H1 (cell line): Measurements from ENCODE around the gene MEF2A. TPM values are rescaled to one million over a fixed set of nuclear protein-coding genes. Genes with fewer than 3 reads are reported as not detected.

Experiments
- CTCF ChIA-PET: fragments of 300-600 bp; sonication (Branson Sonifier 250); formaldehyde crosslinking; loops from one replicate; lab custom pipeline; 2021; ENCODE audit not compliant: partially characterized antibody; lab: Charles Lee
- POLR2A ChIA-PET: fragments of 300-600 bp; sonication (Branson Sonifier 250); formaldehyde crosslinking; loops from one replicate; lab custom pipeline; 2021; ENCODE audit warnings: inconsistent platforms; ENCODE audit not compliant: partially characterized antibody; lab: Charles Lee
- DNase-seq, 2 experiments: peaks; one replicate each; pipeline versions ENCODE4 v3.0.0 to v3.0.0-alpha.2; 2010 to 2022; ENCODE audit warnings: low spot score in 2 of 2, low read depth in 1 of 2, mixed read lengths in 1 of 2
- FAIRE-seq: peaks from 2 replicates; lab custom pipeline; 2011; peaks lifted over from hg19 to GRCh38; lab: Jason Lieb, UNC
- H2AFZ ChIP-seq: 2 replicates; pipeline ENCODE4 v1.8.1; 2012; ENCODE audit warnings: low read length, inconsistent platforms
- H2AK5ac ChIP-seq: 2 replicates; pipeline ENCODE4 v1.6.1; 2013; ENCODE audit warnings: low read depth, low read length
- H2BK120ac ChIP-seq: replicated peaks from 2 replicates; pipeline ENCODE3; 2013; ENCODE audit warnings: low read depth, low read length, inconsistent platforms
- H2BK12ac ChIP-seq: 2 replicates; pipeline ENCODE4 v1.6.1; 2013; ENCODE audit warnings: low read depth, low read length
- H2BK15ac ChIP-seq: 2 replicates; pipeline ENCODE4 v1.6.1; 2013; ENCODE audit warnings: low read length
- H2BK20ac ChIP-seq: 2 replicates; pipeline ENCODE4 v1.6.1; 2013; ENCODE audit warnings: low read length
- H2BK5ac ChIP-seq: 2 replicates; pipeline ENCODE4 v1.6.1; 2013; ENCODE audit warnings: low read depth, low read length
- H3K14ac ChIP-seq: 2 replicates; pipeline ENCODE4 v1.6.1; 2013; ENCODE audit warnings: inconsistent platforms; ENCODE audit not compliant: insufficient read length
- H3K18ac ChIP-seq: 2 replicates; pipeline ENCODE4 v1.6.1; 2013; ENCODE audit warnings: low read length; ENCODE audit errors: extremely low read depth
- H3K23ac ChIP-seq: 2 replicates; pipeline ENCODE4 v1.6.1; 2013; ENCODE audit warnings: inconsistent platforms; ENCODE audit not compliant: insufficient read length
- H3K23me2 ChIP-seq: 2 replicates; pipeline ENCODE4 v1.6.1; 2013; ENCODE audit warnings: low read depth, low read length
- H3K27ac ChIP-seq: 2 replicates; pipeline ENCODE4 v1.6.1; 2011; ENCODE audit warnings: low read depth, low read length, inconsistent platforms
- H3K27me3 ChIP-seq, 4 experiments: replicated peaks in 1 of 4; 1 replicate in 1 of 4; 2 replicates in 3 of 4; pipeline versions ENCODE4 v1.6.1 to v1.8.1; 2011 to 2013; ENCODE audit warnings: low read length in 3 of 4, mild to moderate bottlenecking in 3 of 4, inconsistent platforms in 2 of 4, mixed read lengths in 2 of 4, moderate library complexity in 1 of 4; ENCODE audit not compliant: control insufficient read depth in 3 of 4, insufficient read depth in 3 of 4; ENCODE audit errors: extremely low read depth in 1 of 4
- H3K36me3 ChIP-seq, 4 experiments: 2 replicates each; pipeline versions ENCODE4 v1.6.1 to v1.8.1; 2011 to 2013; ENCODE audit warnings: mild to moderate bottlenecking in 4 of 4, low read length in 3 of 4, moderate library complexity in 2 of 4, control low read depth in 1 of 4, inconsistent platforms in 1 of 4; ENCODE audit not compliant: insufficient read depth in 4 of 4, control insufficient read depth in 2 of 4
- H3K4ac ChIP-seq: replicated peaks from 2 replicates; pipeline ENCODE3; 2013; ENCODE audit warnings: low read length, low read depth, mixed read lengths, inconsistent platforms; ENCODE audit not compliant: insufficient read length
- H3K4me1 ChIP-seq, 4 experiments: replicated peaks in 1 of 4; 1 replicate in 1 of 4; 2 replicates in 3 of 4; pipeline versions ENCODE4 v1.6.1 to v1.8.1; 2011 to 2013; ENCODE audit warnings: low read length in 3 of 4, inconsistent platforms in 2 of 4, mixed read lengths in 1 of 4; ENCODE audit not compliant: insufficient read depth in 4 of 4, control insufficient read depth in 3 of 4
- H3K4me2 ChIP-seq, 2 experiments: 2 replicates each; pipeline versions ENCODE4 v1.6.1 to v1.8.1; 2011 to 2013; ENCODE audit warnings: low read depth in 2 of 2, low read length in 2 of 2, control low read depth in 1 of 2, inconsistent platforms in 1 of 2, mild to moderate bottlenecking in 1 of 2; ENCODE audit not compliant: insufficient read depth in 1 of 2
- H3K4me3 ChIP-seq, 4 experiments: fragments of 200-600, 300-600 bp in 1 of 4; sonication (generic), shearing (Covaris generic), sonication (Bioruptor Twin) in 1 of 4; 2 replicates each; pipeline versions ENCODE4 v1.5.1 to v1.8.1; 2011 to 2016; ENCODE audit warnings: low read length in 4 of 4, low read depth in 3 of 4, control low read depth in 2 of 4, inconsistent platforms in 2 of 4, mild to moderate bottlenecking in 2 of 4, mixed read lengths in 1 of 4, moderate library complexity in 1 of 4; ENCODE audit not compliant: insufficient read depth in 2 of 4; ENCODE audit errors: extremely low read depth in 1 of 4
- H3K56ac ChIP-seq: replicated peaks from 2 replicates; pipeline ENCODE3; 2013; ENCODE audit warnings: low read depth, mild to moderate bottlenecking, mixed read lengths, low read length, inconsistent platforms; ENCODE audit not compliant: insufficient read length
- H3K79me1 ChIP-seq: 2 replicates; pipeline ENCODE4 v1.6.1; 2013; ENCODE audit warnings: low read depth, low read length, control low read depth
- H3K79me2 ChIP-seq, 2 experiments: 2 replicates each; pipeline versions ENCODE4 v1.6.1 to v1.8.1; 2012 to 2013; ENCODE audit warnings: low read length in 2 of 2, mild to moderate bottlenecking in 2 of 2, inconsistent platforms in 1 of 2; ENCODE audit not compliant: insufficient read depth in 2 of 2, control insufficient read depth in 1 of 2
- H3K9ac ChIP-seq, 4 experiments: replicated peaks in 1 of 4; 1 replicate in 1 of 4; 2 replicates in 3 of 4; pipeline versions ENCODE4 v1.6.1 to v1.8.1; 2011 to 2013; ENCODE audit warnings: low read depth in 3 of 4, low read length in 3 of 4, control low read depth in 2 of 4, mild to moderate bottlenecking in 2 of 4, moderate library complexity in 2 of 4, inconsistent platforms in 1 of 4; ENCODE audit errors: extremely low read depth in 1 of 4
- H3K9me3 ChIP-seq, 2 experiments: 2 replicates each; pipeline versions ENCODE4 v1.6.1 to v1.8.1; 2012 to 2013; ENCODE audit warnings: mild to moderate bottlenecking in 2 of 2, moderate library complexity in 2 of 2, control low read depth in 1 of 2, inconsistent platforms in 1 of 2, low read depth in 1 of 2, low read length in 1 of 2, mixed read lengths in 1 of 2; ENCODE audit not compliant: insufficient read depth in 2 of 2
- H4K20me1 ChIP-seq, 2 experiments: replicated peaks in 1 of 2; 2 replicates each; pipeline versions ENCODE3 to v1.8.1; 2011 to 2013; ENCODE audit warnings: inconsistent platforms in 2 of 2, low read length in 2 of 2, mild to moderate bottlenecking in 1 of 2; ENCODE audit not compliant: insufficient read depth in 2 of 2, control insufficient read depth in 1 of 2
- H4K5ac ChIP-seq: 2 replicates; pipeline ENCODE4 v1.6.1; 2013; ENCODE audit warnings: low read length, low read depth, mixed read lengths, inconsistent platforms; ENCODE audit not compliant: insufficient read length
- H4K8ac ChIP-seq: 2 replicates; pipeline ENCODE4 v1.8.0; 2013; ENCODE audit warnings: mild to moderate bottlenecking, moderate library complexity, low read length, inconsistent platforms; ENCODE audit not compliant: insufficient read depth; ENCODE audit errors: extremely low read depth
- H4K91ac ChIP-seq: replicated peaks from 2 replicates; pipeline ENCODE3; 2013; ENCODE audit warnings: low read length, mixed read lengths, inconsistent platforms; ENCODE audit not compliant: insufficient read length
- CHD1 ChIP-seq: IDR thresholded peaks from 2 replicates; pipeline ENCODE4 v1.6.1; 2012; ENCODE audit warnings: low read depth, low read length, improper control_type of control experiment
- POLR2A ChIP-seq, 2 experiments: IDR thresholded peaks; 1 replicate in 1 of 2; 2 replicates in 1 of 2; pipeline ENCODE4 v1.6.1; 2011; ENCODE audit warnings: low read depth in 2 of 2, low read length in 2 of 2, mild to moderate bottlenecking in 2 of 2; ENCODE audit errors: control extremely low read depth in 1 of 2
- RXRA ChIP-seq: IDR thresholded peaks from 2 replicates; pipeline ENCODE4 v1.6.1; 2011; ENCODE audit warnings: low read depth, mild to moderate bottlenecking, low read length, moderate library complexity; ENCODE audit not compliant: insufficient read depth
- SP4 ChIP-seq: IDR thresholded peaks from 2 replicates; pipeline ENCODE4 v1.6.1; 2012; ENCODE audit warnings: low read length, inconsistent platforms
- WGBS, 2 experiments: shearing (Covaris generic) in 1 of 2; methylation state at CpG; one replicate each; pipeline versions ENCODE4 v1.1.6 to v1.1.7; 2013 to 2015; ENCODE audit warnings: low lambda C conversion rate in 2 of 2, mixed read lengths in 2 of 2, inconsistent platforms in 1 of 2, low coverage in 1 of 2, missing lambda C conversion rate in 1 of 2; ENCODE audit not compliant: insufficient replicate concordance in 2 of 2, insufficient coverage in 1 of 2, insufficient read length in 1 of 2; ENCODE audit errors: extremely low coverage in 1 of 2, missing lambda C conversion rate in 1 of 2; 5-methylcytosine and 5-hydroxymethylcytosine counted together
- polyA plus RNA-seq, 7 experiments: library from polyadenylated mRNA; depleted of rRNA in 3 of 7; stranded (reverse) in 5 of 7; unstranded in 2 of 7; fragments of >200 nt in 5 of 7; fragments of 200-250 nt in 2 of 7; gene quantifications; 1 replicate in 5 of 7; 2 replicates in 1 of 7; 4 replicates in 1 of 7; pipeline versions ENCODE4 v1.2.1 to v1.2.3, GENCODE V29; 2011 to 2013; ENCODE audit warnings: missing spikeins in 2 of 7, mixed read lengths in 2 of 7
- total RNA-seq: library from RNA; stranded (reverse); fragmentation: NEBNext Ultra II Directional; extraction: Animal tissue kit (Norgen Biotek cat#: 25700); gene quantifications from 2 replicates; pipeline ENCODE4 v1.2.1, GENCODE V29; 2021
- TF ChIP-seq, protein P1 (sequence below): IDR thresholded peaks from 2 replicates; pipeline ENCODE4 v1.6.1; 2012; ENCODE audit warnings: low read length, inconsistent platforms
- TF ChIP-seq, protein P2 (sequence below): IDR thresholded peaks from 2 replicates; pipeline ENCODE4 v1.6.1; 2011; ENCODE audit warnings: low read length, improper control_type of control experiment

MEF2A gene
- total and polyA plus RNA-seq, 2 of the 8 experiments (the other 6 are each of a cell fraction or from before 2014, with no cell fraction given): 15.6 to 22.5 TPM

DNA sequence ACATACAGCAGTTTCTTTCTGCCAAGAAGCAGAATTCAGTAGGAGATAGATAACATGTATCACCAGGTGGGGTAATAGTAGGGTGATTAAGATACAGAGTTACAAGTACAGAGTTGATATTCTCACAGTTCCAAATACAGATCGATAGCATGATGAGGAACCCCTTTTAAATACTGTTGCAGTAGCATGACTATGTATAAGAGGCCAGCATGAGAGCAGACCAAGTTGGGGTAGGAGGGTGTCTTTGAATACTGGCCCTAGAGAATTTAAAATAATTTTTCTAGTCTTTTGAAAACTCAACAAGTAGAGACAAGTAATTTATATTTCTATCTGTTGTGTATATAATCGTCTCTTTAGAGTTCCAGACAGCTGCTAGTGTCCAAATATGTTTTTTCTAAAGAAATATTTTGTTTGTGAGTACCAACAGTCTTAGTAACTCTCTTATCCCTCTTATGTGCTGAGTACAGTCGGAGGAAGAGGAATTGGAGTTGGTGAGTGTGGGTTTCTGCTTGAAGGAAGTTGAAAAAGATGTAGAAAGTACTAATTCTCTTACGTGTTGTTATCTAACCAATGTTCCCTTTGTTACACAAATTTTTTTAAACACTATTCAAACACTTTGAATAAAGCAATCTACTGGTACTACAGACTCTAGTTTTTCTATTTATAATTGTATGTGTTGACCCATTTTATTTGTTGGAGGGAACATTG, 137.3 kb downstream of the MEF2A start:
- H2BK15ac ChIP-seq: no peak overlapping the region
- H3K9ac ChIP-seq: no peak overlapping the region
- TF ChIP-seq, protein P1, sequence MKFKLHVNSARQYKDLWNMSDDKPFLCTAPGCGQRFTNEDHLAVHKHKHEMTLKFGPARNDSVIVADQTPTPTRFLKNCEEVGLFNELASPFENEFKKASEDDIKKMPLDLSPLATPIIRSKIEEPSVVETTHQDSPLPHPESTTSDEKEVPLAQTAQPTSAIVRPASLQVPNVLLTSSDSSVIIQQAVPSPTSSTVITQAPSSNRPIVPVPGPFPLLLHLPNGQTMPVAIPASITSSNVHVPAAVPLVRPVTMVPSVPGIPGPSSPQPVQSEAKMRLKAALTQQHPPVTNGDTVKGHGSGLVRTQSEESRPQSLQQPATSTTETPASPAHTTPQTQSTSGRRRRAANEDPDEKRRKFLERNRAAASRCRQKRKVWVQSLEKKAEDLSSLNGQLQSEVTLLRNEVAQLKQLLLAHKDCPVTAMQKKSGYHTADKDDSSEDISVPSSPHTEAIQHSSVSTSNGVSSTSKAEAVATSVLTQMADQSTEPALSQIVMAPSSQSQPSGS: no peak
- no peak for TF ChIP-seq CHD1
- TF ChIP-seq RXRA: no peak
- no peak for TF ChIP-seq SP4
- TF ChIP-seq, protein P2, sequence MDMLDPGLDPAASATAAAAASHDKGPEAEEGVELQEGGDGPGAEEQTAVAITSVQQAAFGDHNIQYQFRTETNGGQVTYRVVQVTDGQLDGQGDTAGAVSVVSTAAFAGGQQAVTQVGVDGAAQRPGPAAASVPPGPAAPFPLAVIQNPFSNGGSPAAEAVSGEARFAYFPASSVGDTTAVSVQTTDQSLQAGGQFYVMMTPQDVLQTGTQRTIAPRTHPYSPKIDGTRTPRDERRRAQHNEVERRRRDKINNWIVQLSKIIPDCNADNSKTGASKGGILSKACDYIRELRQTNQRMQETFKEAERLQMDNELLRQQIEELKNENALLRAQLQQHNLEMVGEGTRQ: no peak
- TF ChIP-seq POLR2A (IDR thresholded peaks at IDR 0.05; ENCODE audit: control extremely low read depth in 1 of 2, low read depth in 2 of 2, low read length in 2 of 2): no peak
- no peak overlapping the region for H3K4me2 ChIP-seq
- no peak overlapping the region for H2BK120ac ChIP-seq
- H3K4me1 ChIP-seq: no peaks in the 10 kb centered on the region
- H3K4me3 ChIP-seq: no peak overlapping the region
- no peak overlapping the region for H3K23ac ChIP-seq
- H4K91ac ChIP-seq: no peak overlapping the region
- CTCF ChIA-PET: interaction anchor here (0.6 to 5.7 kb wide), 26 partner anchors 12 to 435 kb away, joined by 3 to 53 read pairs (median 7); no protein-coding TSS in a partner anchor
- H3K27me3 ChIP-seq: no peaks in the 10 kb centered on the region
- H3K4ac ChIP-seq: no peak overlapping the region
- H2AK5ac ChIP-seq: no peak overlapping the region
- FAIRE-seq (no peak), DNase-seq (no peak)
- no peaks in the 10 kb centered on the region for H3K9me3 ChIP-seq
- peaks cover 0 to 6% (median 0%) of the 10 kb centered on the region in 4 experiments; a peak in 1 of 8 replicates for H3K36me3 ChIP-seq
- no peak overlapping the region for H2BK12ac ChIP-seq
- H3K23me2 ChIP-seq: no peaks in the 10 kb centered on the region
- H3K14ac ChIP-seq: no peak overlapping the region
- H3K79me1 ChIP-seq: no peaks in the 10 kb centered on the region
- no peak overlapping the region for H3K56ac ChIP-seq
- no peaks in the 10 kb centered on the region for H3K79me2 ChIP-seq
- no peak overlapping the region for H3K18ac ChIP-seq
- 70% methylated on average over 4 of the region's 4 CpGs; no CpG with 5 or more reads in 1 of the 2 experiments for WGBS, 2 experiments
- H4K20me1 ChIP-seq: no peaks in the 10 kb centered on the region
- no peak overlapping the region for H3K27ac ChIP-seq
- no peak overlapping the region for H2BK20ac ChIP-seq
- POLR2A ChIA-PET: interaction anchor here (0.6 to 1.0 kb wide), 3 partner anchors 29 to 297 kb away, joined by 3 to 4 read pairs (median 3); no protein-coding TSS in a partner anchor
- H4K8ac ChIP-seq: no peak overlapping the region
- H2AFZ ChIP-seq: no peak overlapping the region
- H2BK5ac ChIP-seq: no peak overlapping the region
- H4K5ac ChIP-seq: no peak overlapping the region
